ENCODE results near the gene FBXL17.

The FBXL17 gene

DNA sequence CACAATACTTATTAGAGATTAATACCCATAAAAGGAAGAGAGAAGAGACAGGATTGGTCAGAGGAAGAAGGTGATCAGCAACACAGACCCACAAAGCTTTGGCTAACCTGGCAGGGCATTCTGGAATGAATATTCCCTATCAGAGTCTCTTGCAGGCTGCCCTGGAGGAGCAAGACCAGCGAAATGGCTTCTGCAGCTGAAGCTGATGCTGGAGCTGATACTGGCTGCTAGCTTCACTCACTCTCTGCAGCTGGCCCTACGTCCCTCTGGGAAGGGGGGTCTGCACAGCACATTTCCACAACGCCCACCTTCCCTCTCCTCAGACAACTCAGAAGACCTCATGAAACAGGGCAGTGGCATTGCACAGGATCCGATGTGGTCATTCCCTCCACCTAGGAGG, 541.3 kb downstream of the FBXL17 start:
- DNase-seq: no peak

DNA sequence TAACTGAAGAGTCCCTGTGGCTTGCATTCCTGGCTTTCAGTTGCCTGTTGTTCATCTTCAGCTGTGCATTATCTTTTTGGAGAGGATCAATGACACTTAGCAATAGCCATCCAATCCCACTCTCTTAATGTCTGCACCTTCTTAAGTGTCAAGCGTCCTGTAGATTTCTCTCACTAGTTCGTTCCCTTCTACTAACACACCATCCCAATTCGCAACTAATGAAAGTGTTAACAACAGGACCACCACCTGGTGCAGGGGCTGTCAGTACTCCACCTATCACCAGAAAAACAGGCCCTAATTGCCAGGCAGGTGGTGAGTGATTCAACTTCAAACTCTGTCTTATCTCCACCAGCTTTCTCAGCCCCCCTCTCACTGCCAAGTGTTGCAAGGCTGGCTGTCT, 541.7 kb downstream of the FBXL17 start:
- DNase-seq: no peak

DNA sequence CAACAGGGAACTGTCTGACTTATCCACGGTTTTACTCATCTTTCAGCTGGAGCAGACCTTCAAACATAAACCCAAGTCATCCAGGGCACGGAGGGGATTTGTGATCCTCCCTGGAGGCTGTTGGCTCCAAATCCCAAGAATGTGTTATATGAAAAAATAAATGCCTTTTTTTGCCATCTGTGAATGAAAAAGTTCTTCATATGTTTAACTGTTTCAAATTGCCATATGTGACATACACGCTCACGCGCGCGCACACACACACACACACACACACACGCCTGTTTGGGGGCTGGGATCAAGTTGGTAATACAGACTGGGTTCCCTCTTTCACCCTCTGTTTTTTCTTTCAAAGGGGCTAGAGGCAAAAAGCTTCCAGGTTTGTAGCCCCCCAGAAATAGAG, 546.8 kb downstream of the FBXL17 start:
- DNase-seq: no peak

DNA sequence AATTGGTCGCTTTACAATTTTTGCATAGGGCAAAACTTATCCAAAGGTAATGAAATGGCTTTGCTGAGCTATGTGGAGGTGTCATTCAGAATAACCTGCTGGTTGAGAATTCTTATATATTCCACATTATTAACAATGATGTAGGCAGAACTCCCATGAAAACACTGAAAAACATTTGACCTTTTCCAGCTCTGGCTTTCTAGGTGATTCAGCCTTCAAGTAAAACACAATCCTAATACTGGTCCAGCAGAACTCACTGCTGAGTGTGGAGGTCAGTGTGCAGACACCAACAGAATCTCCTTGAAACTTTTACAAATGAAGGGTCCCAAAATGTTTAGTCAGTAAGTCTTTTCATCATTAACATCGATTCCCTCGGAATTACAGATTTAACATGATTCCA, 549.2 kb downstream of the FBXL17 start:
- DNase-seq: no peak

DNA sequence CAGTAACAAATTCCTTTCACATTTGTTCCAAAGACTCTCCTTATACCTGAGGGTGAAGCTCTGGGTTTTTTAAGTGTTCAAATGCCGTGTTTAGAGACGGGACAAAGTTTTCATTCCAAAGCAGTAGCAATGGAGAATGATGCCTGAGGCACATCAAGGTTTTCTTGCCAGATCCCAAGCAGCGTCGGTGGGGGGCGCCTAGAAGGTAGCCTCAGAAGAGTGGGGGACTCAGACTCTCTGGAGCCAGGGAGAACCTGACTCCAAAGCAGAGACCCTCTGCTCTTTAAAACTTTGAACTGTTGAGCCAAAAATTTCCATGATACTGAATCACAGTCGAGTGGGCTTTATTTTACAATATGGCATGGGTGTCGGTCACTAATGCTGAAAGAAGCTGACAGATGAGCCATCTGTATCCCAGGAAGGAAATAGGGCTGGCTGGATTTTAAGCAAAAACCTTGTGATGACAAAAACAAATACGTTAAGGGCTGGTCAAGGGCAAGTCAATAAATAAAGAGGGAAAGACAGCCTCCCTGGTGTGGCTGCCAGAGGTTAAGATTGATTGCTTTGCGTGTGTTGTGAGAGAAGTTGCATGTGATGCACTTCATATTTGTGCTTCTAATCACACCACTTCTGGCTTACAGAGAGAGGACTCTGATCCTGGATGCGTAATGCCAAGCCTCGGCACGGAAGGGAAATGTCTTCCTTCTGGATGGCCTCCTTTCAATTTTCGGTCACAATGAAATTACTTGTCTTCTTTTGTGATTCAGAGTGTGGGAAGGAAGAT, 550.1 kb downstream of the FBXL17 start:
- DNase-seq: no peak

DNA sequence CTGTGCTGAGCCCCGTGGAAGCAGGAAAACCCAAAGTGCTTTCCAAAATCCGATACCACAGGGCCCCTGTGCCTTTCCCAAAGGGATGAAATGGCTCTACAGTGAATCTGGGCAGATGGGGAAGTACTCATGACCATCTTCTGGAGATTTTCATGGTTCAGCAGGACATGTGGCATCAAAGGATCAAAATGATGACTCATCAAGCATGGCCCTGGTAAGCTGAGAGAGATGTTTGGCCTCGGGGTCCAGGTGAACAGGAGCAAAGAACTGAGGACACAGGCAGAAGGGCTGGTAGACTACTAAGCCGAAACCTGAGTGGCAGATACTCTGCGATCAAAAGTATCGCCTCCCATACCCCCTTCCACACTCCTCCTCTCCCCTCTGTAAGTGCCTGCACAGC, 551.1 kb downstream of the FBXL17 start:
- no peak for DNase-seq

DNA sequence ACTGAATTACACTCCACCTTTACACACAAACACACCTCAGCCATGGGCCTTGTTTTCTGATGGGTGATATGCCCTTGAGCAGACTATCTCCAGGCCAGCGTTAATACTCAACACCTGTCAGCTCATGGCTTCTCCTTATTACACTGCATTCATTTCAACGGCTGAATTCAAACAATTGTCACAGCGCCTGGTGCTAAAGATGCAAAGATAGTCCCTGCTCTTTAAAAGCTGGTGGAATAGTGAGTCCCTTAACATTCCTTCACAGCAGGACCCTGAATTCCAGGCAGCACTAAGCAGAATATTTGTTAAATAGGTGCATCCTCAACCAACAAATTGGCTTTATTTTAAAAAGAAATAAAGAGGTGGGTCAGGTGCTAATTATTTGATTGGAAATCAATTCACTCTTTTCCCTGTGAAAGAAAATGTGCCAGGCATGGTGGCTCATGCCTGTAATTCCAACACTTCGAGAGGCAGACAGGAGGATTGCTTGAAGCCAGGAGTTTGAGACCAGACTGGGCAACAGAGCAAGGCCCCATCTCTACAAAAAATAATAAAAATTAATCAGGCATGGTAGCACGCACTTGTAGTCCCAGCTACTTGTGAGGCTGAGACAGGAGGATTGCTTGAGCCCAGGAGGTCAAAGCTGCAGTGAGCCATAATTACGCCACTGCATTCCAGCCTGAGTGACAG, 555.4 kb downstream of the FBXL17 start:
- no peak for DNase-seq

DNA sequence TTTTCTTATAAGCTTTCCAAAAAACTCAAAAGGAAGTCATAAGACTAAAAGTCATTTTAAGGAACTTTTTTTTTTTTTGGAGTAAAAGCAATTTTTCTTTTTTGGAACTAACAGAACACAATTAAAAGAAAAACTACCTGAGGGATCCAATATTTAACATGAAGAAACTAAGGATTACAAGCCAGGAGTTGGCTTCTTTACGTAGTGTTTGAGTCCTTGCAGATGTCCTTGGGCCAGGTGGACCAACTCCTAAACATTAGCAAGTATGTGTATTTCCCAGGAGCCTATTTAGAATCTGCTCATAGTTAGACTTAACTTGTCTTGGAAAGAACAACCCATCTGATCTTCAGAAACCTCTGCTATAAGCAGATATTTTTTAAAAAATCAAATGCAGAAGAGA, 557.1 kb downstream of the FBXL17 start:
- no peak for DNase-seq

DNA sequence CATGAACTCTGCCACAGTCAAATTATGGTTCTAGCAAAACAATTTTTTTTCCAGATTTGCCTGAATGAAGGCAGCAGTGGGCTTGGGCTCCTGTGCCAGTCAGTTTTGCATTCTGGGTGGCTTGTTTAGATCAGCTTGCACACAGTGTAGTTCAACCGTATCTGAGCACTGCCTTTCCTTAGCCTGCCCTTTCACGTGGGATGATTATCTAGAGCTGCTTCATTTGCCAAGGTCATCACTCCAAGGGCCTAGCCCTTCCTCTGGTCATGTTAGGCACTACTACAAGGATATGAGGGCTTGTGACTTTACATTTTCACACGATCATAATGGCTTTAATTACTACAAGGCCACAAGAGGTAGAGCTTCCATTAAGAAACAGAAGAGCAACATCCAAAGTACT, 560.6 kb downstream of the FBXL17 start:
- DNase-seq: no peak

DNA sequence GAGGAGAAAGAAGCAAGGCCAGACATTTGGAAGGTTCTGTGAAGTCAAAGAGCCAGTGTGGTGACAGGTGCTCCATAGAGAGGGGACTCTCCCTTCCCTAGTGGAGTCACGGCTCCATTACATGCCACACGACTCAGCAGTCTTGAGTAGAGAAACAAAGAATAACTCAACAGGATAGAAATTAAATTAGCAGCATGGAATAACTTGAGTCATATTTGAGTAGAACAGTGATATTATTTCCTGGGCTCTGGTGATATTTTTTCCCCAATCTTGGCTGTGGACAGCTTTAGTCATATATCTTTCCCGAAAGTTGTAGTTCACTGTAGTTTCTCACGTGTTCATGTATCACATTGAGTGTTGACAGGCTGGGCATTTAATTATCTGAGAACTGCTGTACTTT, 561.5 kb downstream of the FBXL17 start:
- DNase-seq: no peak

DNA sequence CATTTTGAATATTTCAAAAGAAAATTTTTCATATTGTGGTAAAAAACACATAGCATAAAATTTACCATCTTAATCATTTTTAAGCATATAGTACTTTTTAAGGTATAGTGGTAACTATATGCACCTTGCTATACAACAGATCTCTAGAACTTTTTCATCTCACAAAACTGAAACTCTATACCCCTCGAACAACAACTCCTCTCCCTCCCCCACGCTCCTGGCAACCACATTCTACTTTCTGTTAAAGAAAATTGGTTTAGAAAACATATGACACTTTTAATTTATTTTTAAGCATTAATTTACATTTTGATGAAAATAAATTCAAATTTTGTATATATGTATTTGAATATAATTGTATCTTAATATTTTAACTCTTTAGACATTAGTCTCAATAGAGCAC, 563.9 kb downstream of the FBXL17 start:
- no peak for DNase-seq

DNA sequence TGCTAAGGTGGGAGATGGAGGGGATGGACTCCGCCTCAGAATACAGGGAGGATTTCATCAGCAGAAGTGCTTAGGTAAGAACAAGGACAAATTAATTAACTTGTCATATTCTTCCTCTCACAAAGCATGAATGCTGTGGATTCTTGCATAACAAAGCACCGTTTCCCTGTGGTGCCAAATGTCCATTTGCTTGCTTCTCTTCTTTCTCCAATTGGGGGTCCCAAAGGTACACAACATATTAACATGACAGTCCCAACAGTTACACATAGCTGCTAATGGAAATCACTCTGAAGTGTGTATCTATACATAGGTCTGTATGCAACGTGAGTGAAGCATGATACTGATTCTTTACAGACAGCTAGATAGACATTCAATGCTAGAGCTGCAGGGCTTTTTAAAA, 564.5 kb downstream of the FBXL17 start:
- no peak for DNase-seq

DNA sequence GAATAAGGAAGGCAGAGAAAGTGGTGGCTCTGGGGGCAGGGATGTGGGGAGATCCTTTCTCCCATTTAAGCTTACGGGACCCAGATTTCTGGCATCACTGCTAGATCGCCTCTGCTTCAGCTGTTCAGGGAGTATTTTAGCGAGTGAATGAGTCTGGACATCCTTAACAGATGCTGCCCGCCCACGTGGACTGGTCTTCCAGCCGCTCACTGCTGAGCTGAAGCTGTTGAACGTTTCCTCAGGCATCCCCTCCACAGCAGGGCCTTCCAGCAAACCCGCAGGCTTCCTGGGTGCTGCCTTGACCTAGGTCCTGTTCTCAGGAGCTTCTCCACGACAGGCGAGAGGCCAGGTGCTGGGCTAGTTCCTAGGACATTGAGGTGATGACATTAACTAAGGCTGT, 566.8 kb downstream of the FBXL17 start:
- DNase-seq: no peak

DNA sequence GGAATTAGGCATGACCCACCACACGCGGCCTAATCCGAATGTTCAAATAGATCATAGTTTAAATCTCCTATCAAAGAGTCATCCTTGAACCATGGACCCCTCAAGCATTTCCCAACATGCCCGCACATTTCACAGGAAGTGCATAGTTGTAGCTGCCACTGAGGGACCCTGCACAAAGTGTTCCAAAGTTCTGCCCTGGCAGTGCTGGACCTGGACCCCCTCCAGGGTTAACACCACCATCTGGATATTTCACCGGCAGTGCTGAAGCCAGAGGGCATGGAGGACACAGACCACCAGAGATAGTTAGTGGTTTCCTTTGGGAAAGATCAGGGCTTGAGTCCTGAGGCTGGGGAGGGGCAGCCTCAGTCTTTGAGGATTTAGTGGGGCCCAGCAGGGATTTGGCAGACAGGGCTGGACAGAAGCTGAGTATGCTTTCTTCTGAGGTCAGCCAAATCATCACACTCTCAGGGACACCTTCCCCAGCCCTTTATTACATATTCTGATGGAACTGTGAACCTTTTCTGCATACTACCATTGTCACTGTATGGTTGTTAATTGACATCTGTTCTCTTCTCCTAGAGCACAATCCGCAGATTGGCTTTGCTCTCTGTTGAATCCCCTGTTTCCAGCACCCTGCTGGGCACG, 567.6 kb downstream of the FBXL17 start:
- DNase-seq: no peak

DNA sequence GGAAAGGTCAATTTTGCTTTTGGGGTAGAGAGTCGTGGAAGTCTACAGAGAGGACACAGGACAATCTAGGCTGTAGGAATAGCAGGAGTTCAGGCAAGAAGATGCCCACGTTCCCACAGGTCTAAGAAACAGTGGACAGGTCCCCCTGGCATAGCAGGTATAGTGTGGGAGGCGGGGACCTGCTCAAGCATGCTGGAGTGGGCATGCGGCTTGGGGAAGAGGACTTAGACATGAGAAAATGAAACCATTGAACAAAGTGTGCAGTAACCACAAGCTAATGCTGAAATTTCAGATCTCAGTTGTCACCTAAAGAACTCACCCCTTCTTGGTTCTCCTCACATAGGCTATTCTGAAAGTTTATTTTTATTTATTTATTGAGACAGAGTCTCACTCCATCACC, 568.3 kb downstream of the FBXL17 start:
- no peak for DNase-seq

DNA sequence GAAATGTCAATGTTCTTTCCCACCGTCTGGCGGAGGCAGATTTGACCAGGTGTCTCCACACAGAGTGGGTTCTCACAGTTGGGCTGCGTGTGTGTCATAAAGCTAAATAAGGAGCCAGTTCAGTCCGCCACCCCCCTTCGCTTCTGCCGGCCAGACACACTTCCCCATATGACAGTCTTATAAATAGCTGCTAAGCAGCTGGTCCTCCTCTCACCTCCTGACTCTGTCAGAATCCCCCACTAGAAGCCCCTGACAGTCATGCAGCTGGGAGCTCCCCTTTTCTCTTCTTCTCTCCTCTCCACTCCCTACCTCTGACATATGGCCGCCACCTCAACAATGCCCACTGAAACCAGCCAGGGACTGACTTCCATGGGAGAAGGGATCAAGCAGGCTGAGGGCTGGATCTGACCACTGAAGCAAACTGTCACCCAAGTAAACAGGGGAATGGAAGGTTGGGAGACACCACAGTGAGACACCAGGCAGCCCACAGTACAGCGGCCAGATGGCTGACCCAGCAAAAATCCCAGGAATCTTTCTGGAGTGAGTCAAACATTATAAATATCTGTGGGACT, 569.2 kb downstream of the FBXL17 start:
- DNase-seq: no peak

DNA sequence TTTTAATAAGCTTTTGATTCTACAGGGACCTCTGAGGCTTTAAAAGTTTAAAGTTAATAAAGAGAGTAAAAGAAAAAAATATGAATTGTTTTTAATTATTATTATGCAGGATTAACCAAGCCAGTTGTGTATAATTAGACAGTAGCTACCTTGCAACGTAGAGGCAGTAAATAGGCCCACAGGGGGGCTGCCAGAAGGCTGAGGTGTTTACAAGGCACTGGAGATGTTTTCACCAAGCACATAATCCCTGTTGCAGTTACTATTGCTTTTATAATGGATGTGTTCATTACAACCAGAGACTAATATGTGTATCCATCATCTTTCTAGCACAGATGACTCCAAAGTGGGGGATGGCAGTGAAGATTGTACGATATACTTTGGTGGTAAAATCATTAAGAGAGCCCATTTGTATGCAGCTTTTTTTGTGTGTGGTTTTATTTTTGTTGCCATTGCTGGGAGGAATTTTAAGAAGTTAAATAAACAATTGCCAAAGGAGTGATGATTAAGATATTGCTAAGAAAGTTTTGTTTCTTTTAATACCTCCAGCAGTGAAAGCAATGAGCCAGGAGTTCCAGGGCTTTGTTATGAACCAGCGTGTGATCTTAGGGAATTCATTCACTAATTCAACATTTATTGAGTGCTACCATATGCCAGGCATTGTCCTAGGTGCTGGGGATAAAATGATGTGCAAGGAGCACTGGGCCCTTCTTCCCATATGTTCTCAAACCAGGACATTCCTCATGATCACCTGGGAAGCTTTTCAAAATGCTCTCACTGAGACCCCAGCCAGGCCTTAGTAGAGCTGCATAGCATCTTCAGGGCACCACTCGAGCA, 572.5 kb downstream of the FBXL17 start:
- DNase-seq: no peak
